ENCODE results near the gene AREL1.
A peak's percentile ranks its signal among the peaks of the same experiment; 100 is the strongest.

The AREL1 gene

DNA sequence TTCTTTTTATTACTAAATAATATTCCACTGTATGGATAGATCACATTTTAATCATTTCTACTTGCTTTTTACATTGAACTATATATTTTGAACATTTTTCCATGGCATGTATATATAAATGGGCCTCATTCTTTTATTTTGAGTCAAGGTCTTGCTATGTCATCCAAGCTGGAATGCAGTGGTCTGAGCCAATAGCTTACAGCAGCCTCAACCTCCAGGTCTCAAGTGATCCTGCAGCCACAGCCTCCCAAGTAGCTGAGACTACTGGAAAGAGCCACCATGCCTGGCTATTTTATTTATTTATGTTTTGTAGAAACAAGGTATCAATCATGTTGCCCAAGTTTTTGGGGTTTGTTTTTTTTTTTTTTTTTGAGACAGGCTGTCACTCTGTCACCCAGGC, 7.6 kb upstream of the AREL1 start:
- no peak for DNase-seq
- peaks cover 3% of the 10 kb centered on the region for H3K9me3 Mint-ChIP-seq
- peaks cover 34% of the 10 kb centered on the region for H3K36me3 Mint-ChIP-seq (ENCODE audit: low read depth)
- TF ChIP-seq, protein P1, sequence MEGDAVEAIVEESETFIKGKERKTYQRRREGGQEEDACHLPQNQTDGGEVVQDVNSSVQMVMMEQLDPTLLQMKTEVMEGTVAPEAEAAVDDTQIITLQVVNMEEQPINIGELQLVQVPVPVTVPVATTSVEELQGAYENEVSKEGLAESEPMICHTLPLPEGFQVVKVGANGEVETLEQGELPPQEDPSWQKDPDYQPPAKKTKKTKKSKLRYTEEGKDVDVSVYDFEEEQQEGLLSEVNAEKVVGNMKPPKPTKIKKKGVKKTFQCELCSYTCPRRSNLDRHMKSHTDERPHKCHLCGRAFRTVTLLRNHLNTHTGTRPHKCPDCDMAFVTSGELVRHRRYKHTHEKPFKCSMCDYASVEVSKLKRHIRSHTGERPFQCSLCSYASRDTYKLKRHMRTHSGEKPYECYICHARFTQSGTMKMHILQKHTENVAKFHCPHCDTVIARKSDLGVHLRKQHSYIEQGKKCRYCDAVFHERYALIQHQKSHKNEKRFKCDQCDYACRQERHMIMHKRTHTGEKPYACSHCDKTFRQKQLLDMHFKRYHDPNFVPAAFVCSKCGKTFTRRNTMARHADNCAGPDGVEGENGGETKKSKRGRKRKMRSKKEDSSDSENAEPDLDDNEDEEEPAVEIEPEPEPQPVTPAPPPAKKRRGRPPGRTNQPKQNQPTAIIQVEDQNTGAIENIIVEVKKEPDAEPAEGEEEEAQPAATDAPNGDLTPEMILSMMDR (IDR thresholded peaks at IDR 0.05): no peak
- H3K27me3 Mint-ChIP-seq (ENCODE audit: low read depth, poor library complexity): no peaks in the 10 kb centered on the region
- no peak overlapping the region for H3K4me3 Mint-ChIP-seq
- H3K27ac Mint-ChIP-seq: no peak overlapping the region
- H3K4me1 Mint-ChIP-seq: no peaks in the 10 kb centered on the region

DNA sequence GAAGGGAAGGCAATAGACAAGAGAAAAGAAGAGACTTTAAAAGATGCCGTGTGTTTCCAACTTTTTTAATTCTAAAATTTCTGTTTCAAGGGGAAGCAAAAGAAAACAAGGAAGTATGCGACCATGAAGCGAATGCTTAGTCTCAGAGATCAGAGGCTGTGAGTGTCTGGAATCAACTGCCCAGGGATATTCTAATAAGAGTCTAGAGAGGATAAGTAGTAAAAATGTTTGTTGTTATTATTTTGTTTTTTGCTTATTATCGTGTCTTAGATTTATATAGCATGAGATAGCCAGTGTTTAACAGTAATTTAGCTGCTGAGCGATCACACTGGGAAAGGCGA, 485 bp upstream of the AREL1 start:
- H3K9me3 Mint-ChIP-seq: no peaks in the 10 kb centered on the region
- H3K27me3 Mint-ChIP-seq (ENCODE audit: low read depth, poor library complexity): no peaks in the 10 kb centered on the region
- peaks cover 37% of the 10 kb centered on the region for H3K4me1 Mint-ChIP-seq
- H3K27ac Mint-ChIP-seq: peak overlapping the region; percentile 99
- H3K36me3 Mint-ChIP-seq (ENCODE audit: low read depth): peaks cover 15% of the 10 kb centered on the region
- DNase-seq: no peak
- TF ChIP-seq, protein P1 (IDR thresholded peaks at IDR 0.05): no peak
- peak overlapping the region; percentile 100 for H3K4me3 Mint-ChIP-seq

DNA sequence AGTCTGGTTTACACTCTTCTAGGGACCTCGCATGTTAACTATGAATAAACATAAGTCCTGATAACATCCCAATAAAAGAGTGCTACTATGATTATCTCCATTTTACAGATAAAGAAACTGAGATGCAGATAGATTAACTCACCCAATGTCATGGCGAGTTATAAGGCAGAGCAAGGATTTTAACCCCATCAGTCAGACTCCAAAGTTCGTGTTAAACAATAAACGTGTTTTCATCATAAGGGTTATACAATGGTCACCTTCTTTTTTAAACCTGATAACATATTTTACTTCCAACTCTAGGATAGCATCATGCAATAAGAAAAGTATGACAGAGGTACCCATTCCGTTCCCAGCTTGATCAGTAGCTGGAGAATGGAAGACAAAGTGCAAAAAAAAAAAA, 1.2 kb downstream of the AREL1 start:
- Mint-ChIP-seq H3K36me3 (ENCODE audit: low read depth) (peaks cover 8% of the 10 kb centered on the region), H3K4me3 (peak overlapping the region; percentile 100), H3K27ac (no peak overlapping the region), H3K9me3 (no peaks in the 10 kb centered on the region), H3K4me1 (peaks cover 37% of the 10 kb centered on the region), H3K27me3 (ENCODE audit: low read depth, poor library complexity) (no peaks in the 10 kb centered on the region)
- no peak for DNase-seq
- TF ChIP-seq, protein P1 (IDR thresholded peaks at IDR 0.05): no peak

DNA sequence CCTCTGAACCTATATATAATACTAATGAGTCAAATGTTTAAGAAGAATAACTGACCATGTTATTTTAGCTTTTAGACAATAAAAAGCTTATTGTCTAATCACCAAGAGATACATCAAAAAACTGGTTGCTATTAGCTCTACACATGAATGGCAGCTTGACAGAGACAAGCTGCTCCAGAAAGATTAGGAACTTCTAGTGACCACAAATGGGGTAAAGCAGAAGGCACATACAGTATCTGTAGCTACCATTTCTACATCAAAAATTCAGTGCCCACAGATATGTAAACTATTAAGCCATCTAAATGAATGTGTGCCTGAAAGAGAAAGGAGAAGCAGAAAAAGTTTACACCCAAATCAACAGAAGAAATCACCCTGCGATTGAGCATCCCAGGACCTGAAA, 2.4 kb downstream of the AREL1 start:
- Mint-ChIP-seq H3K36me3 (ENCODE audit: low read depth) (peaks cover 5% of the 10 kb centered on the region), H3K27ac (no peak overlapping the region), H3K9me3 (no peaks in the 10 kb centered on the region), H3K27me3 (ENCODE audit: low read depth, poor library complexity) (no peaks in the 10 kb centered on the region), H3K4me3 (peak overlapping the region; percentile 60), H3K4me1 (peaks cover 37% of the 10 kb centered on the region)
- TF ChIP-seq, protein P1 (IDR thresholded peaks at IDR 0.05): no peak
- no peak for DNase-seq

DNA sequence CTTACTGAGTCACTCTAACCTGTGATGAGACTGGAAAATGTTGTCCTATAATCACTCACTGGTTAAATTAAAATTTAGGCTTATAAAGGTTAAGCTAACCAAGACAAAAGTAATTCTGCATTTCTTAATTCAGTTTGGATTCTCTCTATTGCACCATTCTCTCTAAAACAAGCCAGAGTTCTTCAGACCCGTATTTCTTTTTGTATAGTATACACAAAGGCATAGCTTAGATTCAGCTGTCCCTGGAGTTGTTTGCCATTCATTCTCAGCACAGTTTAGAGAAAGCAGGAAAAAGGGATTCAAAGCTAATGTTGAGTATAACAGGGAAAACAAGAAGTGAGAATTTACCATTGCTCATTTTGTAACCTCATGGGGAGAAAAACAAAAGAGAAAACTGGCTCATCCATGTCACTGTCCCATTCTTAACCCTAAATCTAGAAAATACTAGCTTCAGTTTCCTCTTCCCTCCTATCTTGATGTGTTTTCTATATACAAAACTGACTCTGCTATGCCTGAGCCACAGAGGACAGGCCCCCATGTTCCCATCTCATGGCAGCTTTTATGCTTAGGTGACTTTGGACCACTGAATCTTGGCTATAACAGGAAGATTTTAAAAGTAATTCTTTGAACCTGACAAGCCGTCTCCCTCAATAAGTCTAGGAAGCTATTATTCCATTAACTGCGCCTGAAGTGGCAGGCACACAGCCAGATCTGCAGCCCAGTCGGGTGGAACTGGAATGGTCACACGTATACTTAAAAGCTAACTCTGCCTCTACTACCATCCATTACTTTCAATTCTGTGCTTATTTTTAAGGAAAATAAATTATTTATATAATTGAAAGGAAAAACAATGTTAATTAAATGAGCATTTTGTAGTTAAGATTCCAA, 7.0 kb downstream of the AREL1 start:
- peaks cover 36% of the 10 kb centered on the region for H3K36me3 Mint-ChIP-seq (ENCODE audit: low read depth)
- H3K4me1 Mint-ChIP-seq: peaks cover 9% of the 10 kb centered on the region
- DNase-seq: no peak
- no peaks in the 10 kb centered on the region for H3K27me3 Mint-ChIP-seq (ENCODE audit: low read depth, poor library complexity)
- H3K9me3 Mint-ChIP-seq: peaks cover 33% of the 10 kb centered on the region
- no peak overlapping the region for H3K4me3 Mint-ChIP-seq
- no peak overlapping the region for H3K27ac Mint-ChIP-seq
- TF ChIP-seq, protein P1 (IDR thresholded peaks at IDR 0.05): no peak

DNA sequence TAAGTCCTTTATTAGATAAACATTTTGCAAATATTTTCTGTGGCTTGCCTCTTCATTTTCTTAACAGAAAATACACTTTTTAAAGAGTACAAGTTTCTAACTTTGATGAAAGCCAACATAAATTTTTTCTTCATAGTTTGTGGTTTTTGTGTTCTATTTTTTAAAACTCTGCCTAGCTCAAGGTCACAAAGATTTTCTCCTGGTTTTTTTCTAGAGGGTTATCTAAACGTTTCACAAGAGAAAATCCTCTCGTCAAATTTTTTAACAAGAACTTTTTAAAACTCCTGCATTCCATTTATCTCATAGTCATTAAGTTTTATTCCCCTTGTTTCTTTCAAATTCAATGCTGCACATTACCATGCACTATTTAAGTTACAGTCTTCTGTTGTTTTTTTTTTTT, 8.2 kb downstream of the AREL1 start:
- H3K36me3 Mint-ChIP-seq (ENCODE audit: low read depth): peaks cover 45% of the 10 kb centered on the region
- TF ChIP-seq, protein P1 (IDR thresholded peaks at IDR 0.05): no peak
- peaks cover 37% of the 10 kb centered on the region for H3K9me3 Mint-ChIP-seq
- H3K4me3 Mint-ChIP-seq: no peak overlapping the region
- no peaks in the 10 kb centered on the region for H3K27me3 Mint-ChIP-seq (ENCODE audit: low read depth, poor library complexity)
- DNase-seq: no peak
- no peaks in the 10 kb centered on the region for H3K4me1 Mint-ChIP-seq
- H3K27ac Mint-ChIP-seq: no peak overlapping the region
